ENCODE results near the gene WBP4. TPM values are rescaled to one million over a fixed set of nuclear protein-coding genes. Genes with fewer than 3 reads are reported as not detected.

Gene WBP4
- total and polyA plus RNA-seq, 2 of the 13 experiments (the other 11 are each of a cell fraction or from before 2014, with no cell fraction given): 6.7 to 11.7 TPM

DNA sequence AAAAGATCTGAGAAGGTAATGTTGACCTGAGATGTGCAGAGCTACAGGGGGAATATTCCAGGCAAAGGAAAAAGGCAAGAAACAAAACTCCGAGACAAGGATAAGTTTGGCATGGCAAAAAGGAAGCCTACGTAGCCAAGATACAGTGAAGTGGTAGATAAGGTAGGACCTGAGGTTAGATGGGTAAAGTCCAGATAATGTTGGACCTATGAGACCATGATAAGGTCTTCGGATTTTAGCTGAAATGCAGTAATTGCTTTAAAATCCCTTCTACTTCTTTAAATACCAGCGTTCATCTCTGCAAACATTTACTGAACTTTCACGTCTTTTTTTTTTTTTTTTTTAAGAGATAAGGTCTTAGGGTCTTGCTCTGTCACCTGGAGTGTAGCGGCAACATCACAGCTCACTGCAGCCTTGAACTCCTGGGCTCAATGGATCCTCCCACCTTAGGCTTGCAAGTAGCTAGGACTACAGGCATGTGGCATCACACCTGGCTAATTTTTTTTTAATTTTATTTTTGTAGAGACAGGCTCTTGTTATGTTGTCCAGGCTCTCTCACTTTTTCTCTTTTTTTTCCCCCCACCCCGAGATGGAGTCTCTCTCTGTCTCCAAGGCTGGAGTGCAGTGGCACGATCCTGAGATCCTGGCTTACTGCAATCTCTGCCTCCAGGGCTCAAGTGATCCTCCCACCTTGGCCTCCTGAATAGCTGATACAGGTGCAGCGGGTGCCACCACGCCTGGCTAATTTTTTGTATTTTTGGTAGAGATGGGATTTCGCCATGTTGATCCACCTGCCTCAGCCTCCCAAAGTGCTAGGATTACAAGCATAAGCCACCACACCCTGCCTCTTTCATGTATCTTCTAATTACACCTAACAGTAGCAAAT lies 4.2 kb upstream of the WBP4 start:
- Histone ChIP-seq H3K4me3 (replicated peaks in 1 of 3; ENCODE audit: insufficient read depth in 1 of 3, low read depth in 2 of 3, low read length in 3 of 3) (peak overlapping the region in 2 of 3 experiments; percentile 1 to 90; a peak in 3 of 6 replicates), H4K20me1 (ENCODE audit: insufficient read depth, low read length) (peaks cover 53% of the 10 kb centered on the region), H3K4me2 (ENCODE audit: low read depth, low read length) (peak overlapping the region; percentile 86), H3K27me3 (ENCODE audit: control insufficient read depth in 1 of 2, insufficient read depth in 2 of 2, low read length in 2 of 2) (no peaks in the 10 kb centered on the region; a peak in 1 of 5 replicates), H3K79me2 (ENCODE audit: insufficient read depth, low read length) (peaks cover 92% of the 10 kb centered on the region), H3K4me1 (ENCODE audit: insufficient read depth, low read length) (peaks cover 70% of the 10 kb centered on the region), H3K36me3 (replicated peaks in 1 of 2; ENCODE audit: control insufficient read depth in 1 of 2, insufficient read depth in 2 of 2, low read length in 2 of 2) (no peaks in the 10 kb centered on the region), H3K9me3 (ENCODE audit: low read length) (no peaks in the 10 kb centered on the region), H3K9ac (ENCODE audit: insufficient read depth, low read depth, low read length) (peak overlapping the region; percentile 14), H3K27ac (ENCODE audit: extremely low read length, insufficient read depth, low read length) (peak overlapping the region; percentile 98), H2AFZ (ENCODE audit: low read length) (no peak overlapping the region)
- FAIRE-seq (peak; percentile 59), ATAC-seq (no peak), DNase-seq (ENCODE audit: low spot score) (peak; percentile 63)
- in situ Hi-C loops (cut with HindIII; ENCODE audit: extremely low pct_ligation_motif_present, low pct_unique_long_range_greater_than_20kb): loop anchor here (10.0 kb wide), 1 partner anchor 82 kb away; no protein-coding TSS in a partner anchor
- ChIA-PET CTCF (ENCODE audit: low intra/inter-chr PET ratio, low total read pairs) (no interaction called here), POLR2A (interaction anchor here (0.9 to 1.0 kb wide), 2 partner anchors 37 to 48 kb away, joined by 3 to 4 read pairs; no protein-coding TSS in a partner anchor)
- intact Hi-C loops (cut with micrococcal nuclease; ENCODE audit: unreplicated experiment): loop anchor here (5.0 kb wide), 1 partner anchor 40 kb away; the partner anchor contains the start of gene ELF1
- 22% methylated on average over 11 of the region's 11 CpGs for WGBS (ENCODE audit: low lambda C conversion rate)
- no TSS peak for BruUV-seq (replicated peaks)
- TF ChIP-seq ZMYM3 (CRISPR knock-in tag; IDR thresholded peaks at IDR 0.05) (0 out of 2 replicates have a peak, but pooled peaks have one; percentile 24), CREM (IDR thresholded peaks at IDR 0.05) (peak; percentile 44; the same call in 1 of the 2 replicates), CREM (CRISPR knock-in tag; IDR thresholded peaks at IDR 0.05) (no peak), ZBTB7B (CRISPR knock-in tag; IDR thresholded peaks at IDR 0.05) (peak; percentile 60; the same call in 1 of the 2 replicates), SP5 (CRISPR knock-in tag; IDR thresholded peaks at IDR 0.05; ENCODE audit: borderline replicate concordance, low read depth) (0 out of 2 replicates have a peak, but pooled peaks have one; percentile 18), LCORL (IDR thresholded peaks at IDR 0.05) (no peak), LCORL (CRISPR knock-in tag; IDR thresholded peaks at IDR 0.05) (0 out of 2 replicates have a peak, but pooled peaks have one; percentile 13), HDAC1 (CRISPR knock-in tag; IDR thresholded peaks at IDR 0.05) (0 out of 2 replicates have a peak, but pooled peaks have one; percentile 35), ZNF562 (CRISPR knock-in tag; IDR thresholded peaks at IDR 0.05; ENCODE audit: borderline replicate concordance) (no peak), ZNF33A (CRISPR knock-in tag; IDR thresholded peaks at IDR 0.05; ENCODE audit: borderline replicate concordance) (no peak), NCOA2 (CRISPR knock-in tag; IDR thresholded peaks at IDR 0.05) (peak; percentile 64; the same call in 1 of the 2 replicates)
- TF ChIP-seq, protein P1, sequence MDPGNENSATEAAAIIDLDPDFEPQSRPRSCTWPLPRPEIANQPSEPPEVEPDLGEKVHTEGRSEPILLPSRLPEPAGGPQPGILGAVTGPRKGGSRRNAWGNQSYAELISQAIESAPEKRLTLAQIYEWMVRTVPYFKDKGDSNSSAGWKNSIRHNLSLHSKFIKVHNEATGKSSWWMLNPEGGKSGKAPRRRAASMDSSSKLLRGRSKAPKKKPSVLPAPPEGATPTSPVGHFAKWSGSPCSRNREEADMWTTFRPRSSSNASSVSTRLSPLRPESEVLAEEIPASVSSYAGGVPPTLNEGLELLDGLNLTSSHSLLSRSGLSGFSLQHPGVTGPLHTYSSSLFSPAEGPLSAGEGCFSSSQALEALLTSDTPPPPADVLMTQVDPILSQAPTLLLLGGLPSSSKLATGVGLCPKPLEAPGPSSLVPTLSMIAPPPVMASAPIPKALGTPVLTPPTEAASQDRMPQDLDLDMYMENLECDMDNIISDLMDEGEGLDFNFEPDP (CRISPR knock-in tag; conservative IDR thresholded peaks at IDR 0.05): 0 out of 2 replicates have a peak, but pooled peaks have one; percentile 40
- TF ChIP-seq, protein P2, sequence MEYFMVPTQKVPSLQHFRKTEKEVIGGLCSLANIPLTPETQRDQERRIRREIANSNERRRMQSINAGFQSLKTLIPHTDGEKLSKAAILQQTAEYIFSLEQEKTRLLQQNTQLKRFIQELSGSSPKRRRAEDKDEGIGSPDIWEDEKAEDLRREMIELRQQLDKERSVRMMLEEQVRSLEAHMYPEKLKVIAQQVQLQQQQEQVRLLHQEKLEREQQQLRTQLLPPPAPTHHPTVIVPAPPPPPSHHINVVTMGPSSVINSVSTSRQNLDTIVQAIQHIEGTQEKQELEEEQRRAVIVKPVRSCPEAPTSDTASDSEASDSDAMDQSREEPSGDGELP (IDR thresholded peaks at IDR 0.05; ENCODE audit: borderline replicate concordance, low read depth): peak; percentile 26; the same call in 1 of the 2 replicates
- TF ChIP-seq, protein P3, sequence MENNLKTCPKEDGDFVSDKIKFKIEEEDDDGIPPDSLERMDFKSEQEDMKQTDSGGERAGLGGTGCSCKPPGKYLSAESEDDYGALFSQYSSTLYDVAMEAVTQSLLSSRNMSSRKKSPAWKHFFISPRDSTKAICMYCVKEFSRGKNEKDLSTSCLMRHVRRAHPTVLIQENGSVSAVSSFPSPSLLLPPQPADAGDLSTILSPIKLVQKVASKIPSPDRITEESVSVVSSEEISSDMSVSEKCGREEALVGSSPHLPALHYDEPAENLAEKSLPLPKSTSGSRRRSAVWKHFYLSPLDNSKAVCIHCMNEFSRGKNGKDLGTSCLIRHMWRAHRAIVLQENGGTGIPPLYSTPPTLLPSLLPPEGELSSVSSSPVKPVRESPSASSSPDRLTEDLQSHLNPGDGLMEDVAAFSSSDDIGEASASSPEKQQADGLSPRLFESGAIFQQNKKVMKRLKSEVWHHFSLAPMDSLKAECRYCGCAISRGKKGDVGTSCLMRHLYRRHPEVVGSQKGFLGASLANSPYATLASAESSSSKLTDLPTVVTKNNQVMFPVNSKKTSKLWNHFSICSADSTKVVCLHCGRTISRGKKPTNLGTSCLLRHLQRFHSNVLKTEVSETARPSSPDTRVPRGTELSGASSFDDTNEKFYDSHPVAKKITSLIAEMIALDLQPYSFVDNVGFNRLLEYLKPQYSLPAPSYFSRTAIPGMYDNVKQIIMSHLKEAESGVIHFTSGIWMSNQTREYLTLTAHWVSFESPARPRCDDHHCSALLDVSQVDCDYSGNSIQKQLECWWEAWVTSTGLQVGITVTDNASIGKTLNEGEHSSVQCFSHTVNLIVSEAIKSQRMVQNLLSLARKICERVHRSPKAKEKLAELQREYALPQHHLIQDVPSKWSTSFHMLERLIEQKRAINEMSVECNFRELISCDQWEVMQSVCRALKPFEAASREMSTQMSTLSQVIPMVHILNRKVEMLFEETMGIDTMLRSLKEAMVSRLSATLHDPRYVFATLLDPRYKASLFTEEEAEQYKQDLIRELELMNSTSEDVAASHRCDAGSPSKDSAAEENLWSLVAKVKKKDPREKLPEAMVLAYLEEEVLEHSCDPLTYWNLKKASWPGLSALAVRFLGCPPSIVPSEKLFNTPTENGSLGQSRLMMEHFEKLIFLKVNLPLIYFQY (CRISPR knock-in tag; IDR thresholded peaks at IDR 0.05; ENCODE audit: borderline replicate concordance): no peak
- TF ChIP-seq, protein P4, sequence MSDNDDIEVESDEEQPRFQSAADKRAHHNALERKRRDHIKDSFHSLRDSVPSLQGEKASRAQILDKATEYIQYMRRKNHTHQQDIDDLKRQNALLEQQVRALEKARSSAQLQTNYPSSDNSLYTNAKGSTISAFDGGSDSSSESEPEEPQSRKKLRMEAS (IDR thresholded peaks at IDR 0.05): peak; percentile 33; the same call in 1 of the 2 replicates

All from HepG2 (cell line).